HCT116 (cell line): ENCODE data around the gene UBE2E2.

Experiments used
- ATF3 ChIP-seq: IDR thresholded peaks from 2 replicates; pipeline ENCODE4 v1.6.1; 2012
- CTCF ChIP-seq, 3 experiments: fragments of 200-600 bp in 1 of 3; sonication (generic) in 1 of 3; IDR thresholded peaks in 2 of 3; conservative IDR thresholded peaks in 1 of 3; 2 replicates each; pipeline ENCODE4 v1.5.1; 2012 to 2017; ENCODE audit warnings: low read depth in 2 of 3, low read length in 2 of 3, antibody characterized with exemption in 1 of 3, borderline replicate concordance in 1 of 3, control low read depth in 1 of 3, mild to moderate bottlenecking in 1 of 3, mixed read lengths in 1 of 3, mixed run types in 1 of 3, moderate library complexity in 1 of 3; ENCODE audit not compliant: insufficient read depth in 1 of 3
- EZH2phosphoT487 ChIP-seq: fragments of 200-600 bp; IDR thresholded peaks from 2 replicates; pipeline ENCODE4 v1.6.1; 2018; ENCODE audit warnings: antibody characterized with exemption, borderline replicate concordance
- MAX ChIP-seq: IDR thresholded peaks from 2 replicates; pipeline ENCODE4 v1.6.1; 2012
- POLR2A ChIP-seq: IDR thresholded peaks from 2 replicates; pipeline ENCODE4 v1.7.0; 2011; ENCODE audit warnings: borderline replicate concordance; ENCODE audit not compliant: insufficient read depth, insufficient read length; ENCODE audit errors: extremely low read depth
- POLR2AphosphoS5 ChIP-seq: IDR thresholded peaks from 2 replicates; pipeline ENCODE4 v1.6.1; 2011; ENCODE audit warnings: mild to moderate bottlenecking, low read depth, low read length, moderate library complexity
- REST ChIP-seq: IDR thresholded peaks from 2 replicates; pipeline ENCODE4 v1.6.1; 2012; ENCODE audit warnings: low read depth
- YY1 ChIP-seq: IDR thresholded peaks from 2 replicates; pipeline ENCODE4 v1.6.1; 2011; ENCODE audit warnings: low read length, low read depth, moderate library complexity, mild to moderate bottlenecking; ENCODE audit not compliant: insufficient replicate concordance; ENCODE audit errors: extremely low read depth

GRCh38 chr3:23438657-23439056 is 235.5 kb downstream of the UBE2E2 start:
- TF ChIP-seq CTCF (IDR thresholded peaks at IDR 0.05 in 2 of 3, conservative IDR thresholded peaks at IDR 0.05 in 1 of 3; ENCODE audit: borderline replicate concordance in 1 of 3, insufficient read depth in 1 of 3, low read depth in 2 of 3, low read length in 2 of 3) = no peak
- TF ChIP-seq REST = no peak
- no peak for TF ChIP-seq POLR2A
- TF ChIP-seq POLR2AphosphoS5 = no peak
- TF ChIP-seq ATF3 = no peak
- TF ChIP-seq MAX = no peak
- TF ChIP-seq YY1 = no peak
- TF ChIP-seq EZH2phosphoT487 = no peak
